ENCODE data around the gene IL18R1.

The IL18R1 gene

DNA sequence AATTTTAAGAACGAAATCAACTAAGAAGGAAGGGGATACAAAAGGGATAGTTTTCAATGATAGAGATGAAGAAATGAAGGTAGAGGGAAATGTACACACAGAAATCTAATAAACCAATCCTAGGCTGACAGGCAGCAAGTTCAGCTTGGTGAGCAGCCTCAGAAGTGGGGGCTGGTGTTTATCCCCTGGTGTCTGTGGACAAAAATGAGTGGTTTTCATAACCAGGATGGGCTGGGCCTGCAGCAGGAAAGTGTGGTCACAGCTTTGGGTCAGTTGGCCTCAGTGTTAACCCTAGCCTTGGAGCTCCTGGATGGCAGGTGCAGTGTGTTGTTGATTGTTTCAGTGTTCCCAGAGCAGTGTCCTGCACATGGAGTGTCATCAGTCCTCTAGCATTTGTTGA, 14.3 kb downstream of the IL18R1 start:
- DNase-seq (ENCODE audit: insufficient read length, low spot score) = no peak
- TF ChIP-seq, protein P1, sequence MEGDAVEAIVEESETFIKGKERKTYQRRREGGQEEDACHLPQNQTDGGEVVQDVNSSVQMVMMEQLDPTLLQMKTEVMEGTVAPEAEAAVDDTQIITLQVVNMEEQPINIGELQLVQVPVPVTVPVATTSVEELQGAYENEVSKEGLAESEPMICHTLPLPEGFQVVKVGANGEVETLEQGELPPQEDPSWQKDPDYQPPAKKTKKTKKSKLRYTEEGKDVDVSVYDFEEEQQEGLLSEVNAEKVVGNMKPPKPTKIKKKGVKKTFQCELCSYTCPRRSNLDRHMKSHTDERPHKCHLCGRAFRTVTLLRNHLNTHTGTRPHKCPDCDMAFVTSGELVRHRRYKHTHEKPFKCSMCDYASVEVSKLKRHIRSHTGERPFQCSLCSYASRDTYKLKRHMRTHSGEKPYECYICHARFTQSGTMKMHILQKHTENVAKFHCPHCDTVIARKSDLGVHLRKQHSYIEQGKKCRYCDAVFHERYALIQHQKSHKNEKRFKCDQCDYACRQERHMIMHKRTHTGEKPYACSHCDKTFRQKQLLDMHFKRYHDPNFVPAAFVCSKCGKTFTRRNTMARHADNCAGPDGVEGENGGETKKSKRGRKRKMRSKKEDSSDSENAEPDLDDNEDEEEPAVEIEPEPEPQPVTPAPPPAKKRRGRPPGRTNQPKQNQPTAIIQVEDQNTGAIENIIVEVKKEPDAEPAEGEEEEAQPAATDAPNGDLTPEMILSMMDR (IDR thresholded peaks at IDR 0.05; ENCODE audit: insufficient read depth, missing control alignments) = no peak
- no peak for FAIRE-seq

DNA sequence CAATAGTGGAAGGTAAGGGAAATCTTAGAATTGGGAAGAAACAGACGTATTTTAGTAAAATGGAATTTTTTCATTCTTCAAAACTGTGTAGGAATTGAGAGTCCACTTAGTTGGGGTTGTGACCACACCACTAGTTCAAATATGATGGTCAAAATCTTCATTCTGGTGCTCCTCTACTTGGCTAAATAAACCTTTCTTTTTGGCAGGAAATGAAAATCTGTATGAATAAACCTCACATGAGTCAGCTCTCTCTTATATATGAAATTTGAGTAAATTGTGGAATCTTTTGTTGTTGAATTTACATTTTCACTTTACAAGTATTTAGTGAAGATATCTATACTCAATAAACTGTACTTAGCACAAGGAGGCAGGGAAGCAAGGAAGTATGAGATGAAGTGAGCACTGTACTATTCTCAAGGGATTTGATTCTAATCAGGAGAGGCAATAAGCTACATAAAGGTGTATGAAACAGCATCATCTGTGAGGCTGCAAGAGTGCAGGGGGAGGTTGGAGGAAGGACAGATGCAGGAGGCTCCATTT, 20.5 kb downstream of the IL18R1 start:
- FAIRE-seq (no peak), DNase-seq (ENCODE audit: insufficient read length, low spot score) (no peak)
- TF ChIP-seq, protein P1 (IDR thresholded peaks at IDR 0.05; ENCODE audit: insufficient read depth, missing control alignments) = no peak

DNA sequence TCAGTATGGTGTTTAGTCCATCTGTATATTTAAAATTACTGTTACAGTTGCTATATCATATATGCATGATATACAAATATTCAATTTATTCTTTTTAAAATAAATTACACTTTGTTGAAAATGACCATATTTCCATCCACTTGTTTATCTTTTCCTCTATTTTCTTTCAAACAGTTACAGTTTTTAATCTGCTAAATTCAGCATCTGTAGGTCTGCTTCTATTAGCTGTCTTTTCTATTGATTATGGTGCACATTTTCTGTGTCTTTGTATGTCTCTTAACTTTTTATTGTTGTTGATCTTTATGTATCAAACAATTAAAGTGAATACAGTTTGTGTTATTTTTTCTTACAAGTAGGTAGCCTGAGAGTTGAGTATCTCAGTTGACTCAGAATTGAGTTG, 28.1 kb downstream of the IL18R1 start:
- FAIRE-seq (no peak), DNase-seq (ENCODE audit: insufficient read length, low spot score) (no peak)
- TF ChIP-seq, protein P1 (IDR thresholded peaks at IDR 0.05; ENCODE audit: insufficient read depth, missing control alignments) = no peak

DNA sequence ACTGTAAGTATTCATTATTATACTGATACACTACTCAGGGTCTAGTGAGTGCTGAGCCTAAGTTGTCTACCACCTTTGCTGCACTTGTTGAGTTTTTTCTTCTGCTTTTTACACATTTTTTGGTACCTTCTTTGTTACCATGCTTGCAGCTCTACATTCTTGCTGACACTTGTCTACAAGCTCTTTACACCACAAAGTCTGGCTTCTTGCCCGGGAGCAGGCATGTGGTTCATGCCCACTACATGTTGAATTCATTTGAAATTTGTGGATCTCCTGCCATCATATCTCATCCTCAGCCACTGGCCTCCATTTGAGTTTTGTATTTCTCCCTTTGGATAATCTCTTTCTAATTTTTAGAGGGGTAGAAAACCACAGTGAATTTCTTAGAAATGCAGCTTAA, 29.9 kb downstream of the IL18R1 start:
- no peak for DNase-seq (ENCODE audit: insufficient read length, low spot score)
- no peak for FAIRE-seq
- TF ChIP-seq, protein P1 (IDR thresholded peaks at IDR 0.05; ENCODE audit: insufficient read depth, missing control alignments) = no peak

DNA sequence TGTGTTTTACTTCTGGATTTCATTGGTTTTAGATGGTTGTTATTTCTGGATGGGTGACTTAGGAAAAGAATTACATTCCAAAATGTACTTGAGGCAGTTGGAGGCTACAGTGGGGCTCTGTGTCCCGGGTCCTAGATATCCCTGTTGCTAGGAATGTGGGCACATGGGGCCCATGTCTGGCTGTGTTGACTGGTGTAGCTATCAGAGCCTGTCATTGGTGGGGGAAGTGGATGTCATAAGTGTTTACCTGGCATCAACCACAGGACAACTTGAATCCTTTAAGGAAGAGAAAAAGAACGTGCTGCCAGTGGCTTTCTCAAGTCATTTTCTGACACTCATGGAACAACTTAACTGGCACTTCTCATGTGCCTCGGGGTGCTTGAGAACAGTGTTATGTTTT, 30.4 kb downstream of the IL18R1 start:
- no peak for FAIRE-seq
- DNase-seq (ENCODE audit: insufficient read length, low spot score) = no peak
- TF ChIP-seq, protein P1 (IDR thresholded peaks at IDR 0.05; ENCODE audit: insufficient read depth, missing control alignments) = no peak

DNA sequence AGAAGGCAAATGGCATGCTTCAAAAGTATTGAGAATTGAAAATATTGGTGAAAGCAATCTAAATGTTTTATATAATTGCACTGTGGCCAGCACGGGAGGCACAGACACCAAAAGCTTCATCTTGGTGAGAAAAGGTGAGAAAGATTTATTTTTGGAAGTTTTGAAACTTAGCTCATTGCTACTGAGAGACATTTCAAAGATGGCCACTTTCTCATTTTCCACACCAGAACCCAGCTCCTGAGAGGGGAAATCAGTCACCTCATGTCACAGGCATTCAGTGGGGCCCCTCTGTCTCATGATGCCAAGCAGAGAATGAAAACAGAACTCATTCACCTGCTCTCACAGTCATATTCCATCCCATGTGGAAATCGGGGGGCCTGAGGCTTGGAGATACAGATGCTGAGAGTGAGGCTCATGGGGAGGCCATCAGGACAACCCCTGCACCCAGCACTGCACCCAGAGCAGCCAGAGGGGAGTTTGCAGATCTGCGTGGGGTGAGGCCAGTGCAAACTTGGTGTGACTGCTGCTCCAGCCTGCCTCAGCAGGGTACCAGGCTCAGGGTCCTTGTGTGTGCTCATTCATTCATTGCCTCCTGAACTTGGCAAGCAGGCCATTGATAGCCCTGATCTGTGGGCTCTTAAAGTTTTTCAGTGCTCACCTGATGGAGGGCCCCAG, 31.4 kb downstream of the IL18R1 start:
- no peak for FAIRE-seq
- no peak for DNase-seq (ENCODE audit: insufficient read length, low spot score)
- TF ChIP-seq, protein P1 (IDR thresholded peaks at IDR 0.05; ENCODE audit: insufficient read depth, missing control alignments) = no peak

DNA sequence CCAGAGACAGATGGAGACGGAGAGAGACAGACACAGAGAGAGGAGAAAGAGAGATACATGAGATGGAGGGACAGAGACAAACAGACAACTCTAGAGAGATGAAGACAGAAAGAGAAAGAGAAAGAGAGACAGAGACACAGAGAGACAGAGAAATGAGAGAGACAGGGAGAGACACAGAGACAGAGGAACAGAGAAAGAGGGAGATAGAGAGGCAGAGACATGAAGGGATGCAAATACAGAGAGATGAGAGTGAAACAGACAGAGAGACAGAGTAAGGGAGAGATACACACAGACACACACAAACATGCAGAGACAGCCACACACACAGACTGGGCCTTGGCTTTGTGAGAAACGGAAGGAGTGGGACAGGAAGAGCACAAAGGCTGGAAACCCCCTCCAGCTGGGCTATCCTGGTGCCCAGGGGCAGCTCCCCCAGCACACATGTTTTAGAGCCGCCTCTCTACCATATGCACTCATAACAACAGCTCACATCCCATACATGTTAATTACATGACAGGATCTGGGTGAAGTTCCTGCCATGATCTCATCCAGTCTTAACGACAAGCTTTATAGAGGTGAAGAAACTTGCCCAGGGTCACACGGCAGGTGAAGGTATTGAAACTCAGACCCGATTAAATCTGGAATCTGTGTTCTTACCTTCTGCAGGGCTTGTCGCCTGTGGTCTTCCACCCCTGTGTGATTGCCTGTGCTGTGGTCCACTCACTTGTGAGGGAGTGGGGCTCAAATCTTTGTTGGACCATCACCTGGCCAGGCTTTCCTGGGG, 32.4 kb downstream of the IL18R1 start:
- TF ChIP-seq, protein P1 (IDR thresholded peaks at IDR 0.05; ENCODE audit: insufficient read depth, missing control alignments) = no peak
- DNase-seq (ENCODE audit: insufficient read length, low spot score) (no peak), FAIRE-seq (no peak)

Data from D721Med (cell line).